ENCODE data around the gene KBTBD6.

The KBTBD6 gene

GRCh38 chr13:41152005-41152404, 19.4 kb upstream of the KBTBD6 start:
- no peak for DNase-seq
- TF ChIP-seq CTCF (IDR thresholded peaks at IDR 0.05), result no peak
- H3K36me3 ChIP-seq, result peaks cover 0 to 21% (median 9%) of the 10 kb centered on the region in 3 donors
- intact Hi-C loops (cut with DNase I; ENCODE audit: low total_unique reads), result no loop called here
- H3K4me3 ChIP-seq, result no peak overlapping the region
- H3K9me3 ChIP-seq, result peaks cover 0 to 32% (median 14%) of the 10 kb centered on the region in 3 donors
- no peaks in the 10 kb centered on the region for H3K4me1 ChIP-seq
- no peaks in the 10 kb centered on the region for H3K27me3 ChIP-seq
- H3K27ac ChIP-seq, result no peak overlapping the region

- peaks cover 0 to 21% (median 9%) of the 10 kb centered on the region in 3 donors for H3K36me3 ChIP-seq
- no peak overlapping the region for H3K4me3 ChIP-seq
- no peak for DNase-seq
- peaks cover 0 to 32% (median 14%) of the 10 kb centered on the region in 3 donors for H3K9me3 ChIP-seq
- intact Hi-C loops (cut with DNase I; ENCODE audit: low total_unique reads), result no loop called here
- H3K27ac ChIP-seq, result no peak overlapping the region
- no peak for TF ChIP-seq CTCF (IDR thresholded peaks at IDR 0.05)
- H3K4me1 ChIP-seq, result no peaks in the 10 kb centered on the region
- H3K27me3 ChIP-seq, result no peaks in the 10 kb centered on the region
Observed at GRCh38 chr13:41150058-41150457, 17.5 kb upstream of the KBTBD6 start.

- intact Hi-C loops (cut with DNase I; ENCODE audit: low total_unique reads), result no loop called here
- Histone ChIP-seq H3K4me3 (no peak overlapping the region), H3K4me1 (no peaks in the 10 kb centered on the region), H3K27me3 (no peaks in the 10 kb centered on the region), H3K9me3 (peaks cover 0 to 32% (median 14%) of the 10 kb centered on the region in 3 donors), H3K27ac (no peak overlapping the region), H3K36me3 (peaks cover 0 to 21% (median 9%) of the 10 kb centered on the region in 3 donors)
- TF ChIP-seq CTCF (IDR thresholded peaks at IDR 0.05), result no peak
- DNase-seq, result no peak
Observed at GRCh38 chr13:41148419-41149283, 16.0 kb upstream of the KBTBD6 start.

GRCh38 chr13:41145136-41145908, 12.7 kb upstream of the KBTBD6 start:
- intact Hi-C loops (cut with DNase I; ENCODE audit: low total_unique reads), result no loop called here
- Histone ChIP-seq H3K36me3 (peaks cover 0 to 13% (median 9%) of the 10 kb centered on the region in 3 donors), H3K4me1 (no peaks in the 10 kb centered on the region), H3K9me3 (peaks cover 0 to 18% (median 14%) of the 10 kb centered on the region in 3 donors), H3K27ac (no peak overlapping the region), H3K4me3 (no peak overlapping the region), H3K27me3 (no peaks in the 10 kb centered on the region)
- TF ChIP-seq CTCF (IDR thresholded peaks at IDR 0.05), result no peak
- no peak for DNase-seq

GRCh38 chr13:41144576-41144975, 12.0 kb upstream of the KBTBD6 start:
- Histone ChIP-seq H3K27me3 (no peaks in the 10 kb centered on the region), H3K27ac (no peak overlapping the region), H3K4me1 (no peaks in the 10 kb centered on the region), H3K4me3 (no peak overlapping the region), H3K36me3 (peaks cover 0 to 11% (median 9%) of the 10 kb centered on the region in 3 donors), H3K9me3 (peaks cover 0 to 14% (median 13%) of the 10 kb centered on the region in 3 donors)
- intact Hi-C loops (cut with DNase I; ENCODE audit: low total_unique reads), result no loop called here
- DNase-seq, result no peak
- TF ChIP-seq CTCF (IDR thresholded peaks at IDR 0.05), result no peak

Data from tibial artery (tissue), 4 donors.